OCI-LY7 (cell line): ENCODE results near the gene MEIS2. TPM values are rescaled to one million over a fixed set of nuclear protein-coding genes. Genes with fewer than 3 reads are reported as not detected.

ENCODE experiments used
- BruUV-seq: library from RNA; stranded (reverse); fragments of 400-500 nt; replicated peaks from 2 replicates; lab custom pipeline; 2021; lab: Mats Ljungman, UMichigan
- CTCF ChIA-PET: fragments of 300-600 bp; sonication (Branson Sonifier 250); formaldehyde crosslinking; loops from one replicate; lab custom pipeline; 2022; ENCODE audit warnings: antibody characterized with exemption; ENCODE audit not compliant: unreplicated experiment; lab: Charles Lee
- POLR2A ChIA-PET: fragments of 300-600 bp; sonication (Branson Sonifier 250); formaldehyde crosslinking; loops from one replicate; lab custom pipeline; 2022; ENCODE audit warnings: antibody characterized with exemption; lab: Charles Lee
- DNase-seq: peaks from one replicate; pipeline ENCODE4 v3.0.0-alpha.2; 2015; ENCODE audit warnings: low spot score
- H2AFZ ChIP-seq: fragments of 200-600 bp; sonication (generic), shearing (Covaris generic); 2 replicates; pipeline ENCODE4 v1.6.1; 2014; ENCODE audit warnings: mild to moderate bottlenecking, antibody characterized with exemption, low read length, moderate library complexity
- H3K27ac ChIP-seq: fragments of 200-600 bp; sonication (generic); 2 replicates; pipeline ENCODE4 v1.5.1; 2014; ENCODE audit warnings: mixed run types, low read depth, mild to moderate bottlenecking, moderate library complexity, low read length, inconsistent platforms; ENCODE audit not compliant: poor library complexity, severe bottlenecking
- H3K36me3 ChIP-seq: fragments of 200-600 bp; sonication (generic); 2 replicates; pipeline ENCODE4 v1.6.1; 2014; ENCODE audit warnings: mild to moderate bottlenecking, antibody characterized with exemption, low read length, moderate library complexity, mixed read lengths; ENCODE audit not compliant: insufficient read depth
- H3K4me1 ChIP-seq: fragments of 200-600 bp; sonication (generic); 2 replicates; pipeline ENCODE4 v1.5.1; 2014; ENCODE audit warnings: mild to moderate bottlenecking, low read length; ENCODE audit not compliant: insufficient read depth, poor library complexity, severe bottlenecking
- H3K4me2 ChIP-seq: fragments of 200-600 bp; sonication (generic); 2 replicates; pipeline ENCODE4 v1.6.1; 2014; ENCODE audit warnings: mild to moderate bottlenecking, low read length
- H3K4me3 ChIP-seq: fragments of 200-600 bp; sonication (generic); 2 replicates; pipeline ENCODE4 v1.5.1; 2014; ENCODE audit warnings: mild to moderate bottlenecking, low read depth, low read length; ENCODE audit not compliant: poor library complexity, severe bottlenecking
- H3K79me2 ChIP-seq: fragments of 200-600 bp; sonication (generic); 2 replicates; pipeline ENCODE4 v1.6.1; 2016; ENCODE audit warnings: low read depth, mild to moderate bottlenecking, low read length, moderate library complexity, mixed read lengths; ENCODE audit not compliant: insufficient read depth
- H3K9me2 ChIP-seq: fragments of 200-600 bp; sonication (generic); 2 replicates; pipeline ENCODE4 v1.6.1; 2016; ENCODE audit warnings: mild to moderate bottlenecking, low read length, mixed read lengths; ENCODE audit not compliant: insufficient read depth
- H3K9me3 ChIP-seq: fragments of 200-600 bp; sonication (generic); 2 replicates; pipeline ENCODE4 v1.6.1; 2014; ENCODE audit warnings: mild to moderate bottlenecking, mixed run types, low read length, mixed read lengths
- H4K20me1 ChIP-seq: fragments of 200-600 bp; sonication (generic); 2 replicates; pipeline ENCODE4 v1.6.1; 2014; ENCODE audit warnings: mild to moderate bottlenecking, antibody characterized with exemption, low read length, moderate library complexity, mixed read lengths; ENCODE audit not compliant: insufficient read depth
- CTCF ChIP-seq: fragments of 200-600 bp; sonication (generic); conservative IDR thresholded peaks from 2 replicates; pipeline ENCODE4 v1.5.1; 2014; ENCODE audit warnings: mild to moderate bottlenecking, antibody characterized with exemption, low read length, moderate library complexity, mixed read lengths
- EZH2phosphoT487 ChIP-seq: fragments of 200-600 bp; sonication (generic); IDR thresholded peaks from 2 replicates; pipeline ENCODE4 v1.6.1; 2018; ENCODE audit warnings: low read depth, borderline replicate concordance, mild to moderate bottlenecking, mixed run types, antibody characterized with exemption, low read length, moderate library complexity, mixed read lengths
- intact Hi-C: fragments of 100-400 bp; cut with micrococcal nuclease; formaldehyde crosslinking; loops from one replicate; pipeline ENCODE4 v1.10.0; 2022; ENCODE audit not compliant: unreplicated experiment
- total RNA-seq, 2 experiments: library from RNA; depleted of rRNA in 1 of 2; stranded (reverse); fragments of >200 nt in 1 of 2; shearing (Covaris generic) in 1 of 2; gene quantifications; 2 replicates each; pipeline ENCODE4 v1.2.3, GENCODE V29; 2014 to 2022

MEIS2 gene
- total RNA-seq, 2 experiments from 2014 or later, result 31.0 to 35.8 TPM

- no peaks in the 10 kb centered on the region for H3K9me3 ChIP-seq
- H3K4me2 ChIP-seq, result no peak overlapping the region
- TF ChIP-seq EZH2phosphoT487 (no peak), CTCF (no peak)
- H3K79me2 ChIP-seq, result no peaks in the 10 kb centered on the region
- H3K9me2 ChIP-seq, result no peaks in the 10 kb centered on the region
- ChIA-PET POLR2A (interaction anchor here (0.9 to 1.5 kb wide), 3 partner anchors 8 to 99 kb away, joined by 3 to 4 read pairs (median 3); no protein-coding TSS in a partner anchor), CTCF (no interaction called here)
- H4K20me1 ChIP-seq, result no peaks in the 10 kb centered on the region
- no peak overlapping the region for H2AFZ ChIP-seq
- no peaks in the 10 kb centered on the region for H3K36me3 ChIP-seq
- no peak overlapping the region for H3K27ac ChIP-seq
- no TSS peak for BruUV-seq
- H3K4me3 ChIP-seq, result no peak overlapping the region
- intact Hi-C loops, result no loop called here
- H3K4me1 ChIP-seq, result no peaks in the 10 kb centered on the region
- DNase-seq, result no peak
Observed at GRCh38 chr15:36996538-36997181, 103.7 kb downstream of the MEIS2 start.

- no peak overlapping the region for H3K4me2 ChIP-seq
- BruUV-seq, result no TSS peak
- CTCF ChIA-PET, result no interaction called here
- DNase-seq, result no peak
- H3K27ac ChIP-seq, result no peak overlapping the region
- POLR2A ChIA-PET, result interaction anchor here (1.5 kb wide), 1 partner anchor 99 kb away, joined by 3 read pairs; no protein-coding TSS in a partner anchor
- H4K20me1 ChIP-seq, result no peaks in the 10 kb centered on the region
- H3K79me2 ChIP-seq, result no peaks in the 10 kb centered on the region
- H3K4me1 ChIP-seq, result no peaks in the 10 kb centered on the region
- H3K9me3 ChIP-seq, result no peaks in the 10 kb centered on the region
- no peaks in the 10 kb centered on the region for H3K36me3 ChIP-seq
- no peak for TF ChIP-seq EZH2phosphoT487
- TF ChIP-seq CTCF, result no peak
- intact Hi-C loops, result no loop called here
- H3K4me3 ChIP-seq, result no peak overlapping the region
- no peaks in the 10 kb centered on the region for H3K9me2 ChIP-seq
- H2AFZ ChIP-seq, result no peak overlapping the region
Observed at GRCh38 chr15:36996121-36996520, 104.2 kb downstream of the MEIS2 start.

GRCh38 chr15:36994790-36995189, 105.6 kb downstream of the MEIS2 start:
- Histone ChIP-seq H3K9me2 (no peaks in the 10 kb centered on the region), H3K79me2 (no peaks in the 10 kb centered on the region), H3K4me2 (no peak overlapping the region), H3K9me3 (no peaks in the 10 kb centered on the region), H3K36me3 (no peaks in the 10 kb centered on the region), H3K27ac (no peak overlapping the region), H4K20me1 (no peaks in the 10 kb centered on the region), H3K4me1 (no peaks in the 10 kb centered on the region), H3K4me3 (no peak overlapping the region), H2AFZ (no peak overlapping the region)
- TF ChIP-seq CTCF, result no peak
- DNase-seq, result no peak
- intact Hi-C loops, result no loop called here
- ChIA-PET CTCF (no interaction called here), POLR2A (no interaction called here)
- no TSS peak for BruUV-seq
